Testis (tissue), 3 donors: ENCODE measurements around the gene CLIP1. TPM values are rescaled to one million over a fixed set of nuclear protein-coding genes. Genes with fewer than 3 reads are reported as not detected.

ENCODE experiments used
- DNase-seq: peaks from one replicate; pipeline ENCODE4 v3.0.0-alpha.2; 2019
- H3K27ac ChIP-seq, 2 donors: fragments of 200-600 bp; sonication (generic); one replicate each; pipeline ENCODE4 v1.5.1; 2019
- H3K27me3 ChIP-seq: fragments of 200-600 bp; sonication (generic); one replicate; pipeline ENCODE4 v1.5.1; 2019
- H3K36me3 ChIP-seq: fragments of 200-600 bp; sonication (generic); one replicate; pipeline ENCODE4 v1.5.1; 2017; ENCODE audit warnings: low read depth; ENCODE audit errors: missing control alignments
- H3K4me1 ChIP-seq: fragments of 200-600 bp; sonication (generic); one replicate; pipeline ENCODE4 v1.5.1; 2019
- H3K4me3 ChIP-seq, 2 donors: fragments of 200-600 bp; sonication (generic); one replicate each; pipeline ENCODE4 v1.5.1; 2017 to 2019
- H3K9me3 ChIP-seq: fragments of 200-600 bp; sonication (generic); one replicate; pipeline ENCODE4 v1.5.1; 2017
- POLR2A ChIP-seq: fragments of 450-650 bp; IDR thresholded peaks from one replicate; pipeline ENCODE4 v1.6.1; 2017; ENCODE audit warnings: antibody characterized with exemption, mild to moderate bottlenecking, moderate library complexity
- WGBS, 2 donors: methylation state at CpG; one replicate each; pipeline ENCODE4 v1.1.5; 2018; 5-methylcytosine and 5-hydroxymethylcytosine counted together
- intact Hi-C: fragments of 100-400 bp; cut with DNase I; formaldehyde crosslinking; loops from one replicate; pipeline ENCODE4 v1.15.1; 2023; ENCODE audit warnings: low total_unique reads
- polyA plus RNA-seq: library from polyadenylated mRNA; stranded (reverse); fragments of 350-450 nt; fragmentation: Illumina TruSeq; extraction: RNeasy Lipid Tissue Mini Kit (QIAGEN cat#74804); gene quantifications from one replicate; pipeline ENCODE4 v1.2.3, GENCODE V29; 2014; ENCODE audit warnings: low read depth, low replicate concordance; ENCODE audit not compliant: insufficient read depth
- total RNA-seq, 2 donors: library from RNA; depleted of rRNA; stranded (reverse); fragments of >200 nt; gene quantifications; one replicate each; pipeline ENCODE4 v1.2.3, GENCODE V29; 2016
- TF ChIP-seq, protein P1 (sequence below), 3 experiments: fragments of 450-650 bp in 2 of 3; fragments of 200-600 bp in 1 of 3; sonication (generic) in 1 of 3; IDR thresholded peaks; one replicate each; pipeline ENCODE4 v1.5.1; 2016 to 2019; ENCODE audit warnings: antibody characterized with exemption in 3 of 3, mild to moderate bottlenecking in 2 of 3, moderate library complexity in 1 of 3

Gene CLIP1
- total and polyA plus RNA-seq, 3 donors from 2014 or later, result 25.1 to 66.5 (median 51.9) TPM

DNA sequence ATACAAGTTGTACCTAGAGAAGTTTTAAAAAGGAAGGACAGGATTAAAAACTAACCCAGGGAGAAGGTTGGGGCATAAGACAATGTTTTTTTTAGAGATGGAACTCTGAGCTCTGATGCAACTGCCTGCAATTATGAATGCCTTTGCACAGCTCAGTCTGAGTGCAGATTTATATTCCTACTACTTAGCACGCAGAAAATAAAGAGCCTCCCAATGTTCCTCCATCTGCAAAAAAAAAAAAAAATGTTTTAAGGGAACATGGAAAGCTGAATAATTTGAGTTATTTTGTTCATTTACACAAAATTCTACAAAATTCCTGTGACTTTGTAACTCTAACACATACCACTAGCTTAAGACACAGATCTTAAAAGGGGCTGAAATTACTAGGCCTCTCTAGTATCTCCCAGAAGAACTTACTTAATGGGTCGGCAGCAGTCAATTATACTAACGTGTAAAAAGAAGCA is 15.7 kb downstream of the CLIP1 start:
- H3K4me1 ChIP-seq, result peaks cover 5% of the 10 kb centered on the region
- 38 to 49% methylated on average over 3 of the region's 3 CpGs for WGBS, 2 donors
- no peak for TF ChIP-seq POLR2A
- TF ChIP-seq, protein P1, sequence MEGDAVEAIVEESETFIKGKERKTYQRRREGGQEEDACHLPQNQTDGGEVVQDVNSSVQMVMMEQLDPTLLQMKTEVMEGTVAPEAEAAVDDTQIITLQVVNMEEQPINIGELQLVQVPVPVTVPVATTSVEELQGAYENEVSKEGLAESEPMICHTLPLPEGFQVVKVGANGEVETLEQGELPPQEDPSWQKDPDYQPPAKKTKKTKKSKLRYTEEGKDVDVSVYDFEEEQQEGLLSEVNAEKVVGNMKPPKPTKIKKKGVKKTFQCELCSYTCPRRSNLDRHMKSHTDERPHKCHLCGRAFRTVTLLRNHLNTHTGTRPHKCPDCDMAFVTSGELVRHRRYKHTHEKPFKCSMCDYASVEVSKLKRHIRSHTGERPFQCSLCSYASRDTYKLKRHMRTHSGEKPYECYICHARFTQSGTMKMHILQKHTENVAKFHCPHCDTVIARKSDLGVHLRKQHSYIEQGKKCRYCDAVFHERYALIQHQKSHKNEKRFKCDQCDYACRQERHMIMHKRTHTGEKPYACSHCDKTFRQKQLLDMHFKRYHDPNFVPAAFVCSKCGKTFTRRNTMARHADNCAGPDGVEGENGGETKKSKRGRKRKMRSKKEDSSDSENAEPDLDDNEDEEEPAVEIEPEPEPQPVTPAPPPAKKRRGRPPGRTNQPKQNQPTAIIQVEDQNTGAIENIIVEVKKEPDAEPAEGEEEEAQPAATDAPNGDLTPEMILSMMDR (IDR thresholded peaks at IDR 0.05), result no peak

GRCh38 chr12:122403831-122404230 is 18.6 kb downstream of the CLIP1 start:
- peaks cover 21% of the 10 kb centered on the region for H3K4me1 ChIP-seq
- H3K36me3 ChIP-seq, result no peaks in the 10 kb centered on the region
- intact Hi-C loops, result no loop called here
- H3K4me3 ChIP-seq, result no peak overlapping the region
- DNase-seq, result no peak
- TF ChIP-seq, protein P1 (IDR thresholded peaks at IDR 0.05), result no peak
- TF ChIP-seq POLR2A, result no peak
- 95% methylated on average over 12 of the region's 12 CpGs for WGBS, 2 donors
- H3K27ac ChIP-seq, result no peak overlapping the region
- H3K27me3 ChIP-seq, result no peaks in the 10 kb centered on the region
- H3K9me3 ChIP-seq, result no peaks in the 10 kb centered on the region

More for the DNA sequence above, 15.7 kb downstream of the CLIP1 start:
- no peaks in the 10 kb centered on the region for H3K27me3 ChIP-seq
- H3K27ac ChIP-seq, result no peak overlapping the region
- H3K36me3 ChIP-seq, result no peaks in the 10 kb centered on the region
- H3K9me3 ChIP-seq, result no peaks in the 10 kb centered on the region
- intact Hi-C loops, result no loop called here
- H3K4me3 ChIP-seq, result no peak overlapping the region
- DNase-seq, result no peak

GRCh38 chr12:122403115-122403770 is 19.2 kb downstream of the CLIP1 start:
- DNase-seq, result no peak
- TF ChIP-seq, protein P1 (IDR thresholded peaks at IDR 0.05), result no peak
- TF ChIP-seq POLR2A, result no peak
- peaks cover 21% of the 10 kb centered on the region for H3K4me1 ChIP-seq
- 86 to 89% methylated on average over 6 of the region's 6 CpGs for WGBS, 2 donors
- no peaks in the 10 kb centered on the region for H3K36me3 ChIP-seq
- no peaks in the 10 kb centered on the region for H3K9me3 ChIP-seq
- intact Hi-C loops, result no loop called here
- H3K4me3 ChIP-seq, result no peak overlapping the region
- H3K27me3 ChIP-seq, result no peaks in the 10 kb centered on the region
- no peak overlapping the region for H3K27ac ChIP-seq

GRCh38 chr12:122402264-122402663 is 20.2 kb downstream of the CLIP1 start:
- Histone ChIP-seq H3K36me3 (no peaks in the 10 kb centered on the region), H3K27ac (no peak overlapping the region), H3K4me1 (peaks cover 20% of the 10 kb centered on the region), H3K27me3 (no peaks in the 10 kb centered on the region), H3K9me3 (no peaks in the 10 kb centered on the region), H3K4me3 (no peak overlapping the region)
- WGBS, 2 donors, result 93 to 98% methylated on average over 4 of the region's 4 CpGs
- intact Hi-C loops, result no loop called here
- no peak for TF ChIP-seq POLR2A
- TF ChIP-seq, protein P1 (IDR thresholded peaks at IDR 0.05), result no peak
- DNase-seq, result no peak
